Thymus (tissue), 11 donors: ENCODE data around the gene SLC2A8. TPM values are rescaled to one million over a fixed set of nuclear protein-coding genes. Genes with fewer than 3 reads are reported as not detected.

Experiments used
- DNase-seq, 9 donors: peaks; one replicate each; pipeline ENCODE4 v3.0.0-alpha.2; 2013; ENCODE audit warnings: low spot score in 9 of 9, low read depth in 6 of 9, missing footprints in 1 of 9
- H3K27ac ChIP-seq, 2 donors: one replicate each; pipeline ENCODE4 v1.5.1; 2013; ENCODE audit warnings: control low read depth in 1 of 2, low read depth in 1 of 2, low read length in 1 of 2, mild to moderate bottlenecking in 1 of 2, moderate library complexity in 1 of 2
- H3K27me3 ChIP-seq, 2 donors: one replicate each; pipeline ENCODE4 v1.5.1; 2013; ENCODE audit warnings: low read length in 1 of 2; ENCODE audit not compliant: control insufficient read depth in 2 of 2, insufficient read depth in 1 of 2
- H3K36me3 ChIP-seq, 2 donors: one replicate each; pipeline ENCODE4 v1.5.1; 2013; ENCODE audit warnings: low read length in 1 of 2, mild to moderate bottlenecking in 1 of 2, moderate library complexity in 1 of 2; ENCODE audit not compliant: control insufficient read depth in 2 of 2, insufficient read depth in 2 of 2
- H3K4me1 ChIP-seq, 2 donors: one replicate each; pipeline ENCODE4 v1.5.1; 2013; ENCODE audit warnings: low read length in 2 of 2; ENCODE audit not compliant: control insufficient read depth in 2 of 2, insufficient read depth in 2 of 2
- H3K4me3 ChIP-seq, 2 donors: one replicate each; pipeline ENCODE4 v1.5.1; 2013; ENCODE audit warnings: low read length in 2 of 2, control low read depth in 1 of 2, mild to moderate bottlenecking in 1 of 2
- H3K9me3 ChIP-seq, 2 donors: one replicate each; pipeline ENCODE4 v1.5.1; 2013; ENCODE audit warnings: low read length in 1 of 2, mild to moderate bottlenecking in 1 of 2; ENCODE audit not compliant: control insufficient read depth in 2 of 2, insufficient read depth in 1 of 2
- WGBS: extraction: QIAGEN DNeasy Blood & Tissue Kit; methylation state at CpG from one replicate; pipeline ENCODE4 v1.1.7; 2013; 5-methylcytosine and 5-hydroxymethylcytosine counted together
- polyA plus RNA-seq: library from polyadenylated mRNA; stranded (reverse); fragments of 200-250 nt; gene quantifications from one replicate; pipeline ENCODE4 v1.2.3, GENCODE V29; 2013
- total RNA-seq: library from RNA; stranded (reverse); fragments of 120-200 nt; gene quantifications from one replicate; pipeline ENCODE4 v1.2.4, GENCODE V29; 2013
- donor health status: healthy.

Gene SLC2A8
- total and polyA plus RNA-seq, 2 donors, result 3.6 to 7.8 TPM

DNA sequence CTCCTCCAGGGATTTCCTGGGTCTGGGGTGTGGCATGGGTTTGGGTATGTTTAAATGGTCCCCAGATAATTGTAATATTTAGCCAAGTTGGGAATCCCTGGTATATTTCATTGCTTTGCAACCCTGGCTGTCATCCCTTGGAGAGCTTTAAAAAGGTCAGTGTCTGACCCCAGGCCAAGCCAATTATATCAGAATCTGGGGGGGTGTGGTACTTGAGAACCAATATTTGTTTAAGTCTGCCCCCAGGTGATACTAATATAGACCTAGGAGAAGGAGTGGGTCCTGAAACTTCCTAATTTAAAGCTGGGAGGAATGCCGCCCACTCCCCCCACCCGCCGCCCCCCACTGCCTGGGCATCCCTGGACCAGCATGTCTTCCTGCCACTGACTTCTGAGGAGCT is 38.2 kb upstream of the SLC2A8 start:
- Histone ChIP-seq H3K36me3 (no peaks in the 10 kb centered on the region), H3K27me3 (peaks cover 8 to 56% of the 10 kb centered on the region in 2 donors), H3K27ac (no peak overlapping the region), H3K4me1 (peaks cover 0 to 3% of the 10 kb centered on the region in 2 donors), H3K9me3 (peaks cover 0 to 4% of the 10 kb centered on the region in 2 donors), H3K4me3 (no peak overlapping the region)
- WGBS, result 98% methylated on average over 3 of the region's 3 CpGs
- DNase-seq, result no peak

DNA sequence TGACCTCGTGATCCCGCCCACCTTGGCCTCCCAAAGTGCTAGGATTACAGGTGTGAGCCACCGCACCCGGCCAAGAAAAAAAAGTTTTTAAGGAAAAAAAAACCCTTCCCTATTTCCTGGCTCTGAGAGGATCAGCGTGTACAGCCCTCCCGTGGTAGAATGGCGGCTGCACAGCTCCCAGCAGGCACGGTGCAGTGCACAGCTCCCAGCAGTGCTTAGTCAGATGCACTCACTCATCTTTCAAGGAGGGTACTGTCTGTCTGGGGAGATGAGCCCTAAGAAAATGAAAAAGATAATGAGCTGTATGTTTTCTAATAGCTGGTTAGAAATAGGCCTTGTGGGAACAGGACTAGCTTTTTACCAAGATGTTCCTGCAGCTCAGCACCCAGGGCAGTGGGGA is 36.7 kb upstream of the SLC2A8 start:
- WGBS, result 83% methylated on average over 8 of the region's 8 CpGs
- DNase-seq, result no peak
- Histone ChIP-seq H3K27me3 (peaks cover 14 to 57% of the 10 kb centered on the region in 2 donors), H3K27ac (no peak overlapping the region), H3K36me3 (no peaks in the 10 kb centered on the region), H3K4me3 (no peak overlapping the region), H3K9me3 (peaks cover 0 to 4% of the 10 kb centered on the region in 2 donors), H3K4me1 (peaks cover 0 to 3% of the 10 kb centered on the region in 2 donors)

DNA sequence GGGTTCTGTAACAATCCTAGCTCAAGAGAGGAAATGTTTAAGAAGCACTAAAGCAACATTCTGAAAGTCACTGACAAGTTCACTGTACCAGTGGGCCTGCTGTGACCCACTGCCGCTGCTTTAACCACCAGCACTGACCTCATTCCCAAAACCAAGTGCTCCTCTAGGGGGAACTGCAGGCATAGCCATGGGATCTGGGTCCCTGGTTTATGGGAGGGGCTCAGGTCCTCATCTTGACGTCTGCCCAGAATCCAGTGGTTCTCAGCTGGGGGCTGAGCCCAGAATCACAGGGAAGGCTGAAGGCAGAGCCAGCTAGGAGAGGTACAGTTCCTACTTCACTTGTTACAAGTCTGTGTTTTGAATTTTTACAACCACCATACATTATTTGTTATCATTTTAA is 36.1 kb upstream of the SLC2A8 start:
- DNase-seq, result no peak
- Histone ChIP-seq H3K4me1 (peaks cover 0 to 3% of the 10 kb centered on the region in 2 donors), H3K27me3 (peaks cover 14 to 59% of the 10 kb centered on the region in 2 donors), H3K36me3 (no peaks in the 10 kb centered on the region), H3K9me3 (peaks cover 0 to 4% of the 10 kb centered on the region in 2 donors), H3K27ac (no peak overlapping the region), H3K4me3 (no peak overlapping the region)
- WGBS, result 85% methylated on average over 2 of the region's 2 CpGs

DNA sequence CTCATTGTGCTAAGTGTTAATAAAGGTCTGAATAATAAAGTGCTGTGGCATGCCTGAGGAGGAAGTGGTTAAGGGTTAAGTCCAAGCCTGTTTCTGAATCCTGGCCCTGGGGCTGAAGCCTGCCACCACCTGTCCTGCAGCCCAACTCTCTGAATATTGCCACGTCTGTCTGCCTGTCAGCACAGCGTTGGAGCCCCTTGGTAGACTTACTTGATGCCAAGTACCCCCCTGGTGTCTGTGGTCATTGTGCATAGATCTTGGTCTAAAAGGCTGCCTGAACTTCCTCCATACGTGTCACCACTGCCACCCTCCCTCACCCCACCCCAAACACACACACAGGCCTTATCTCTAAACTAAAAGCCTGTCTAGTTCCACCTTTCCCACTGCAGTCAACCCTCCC is 35.4 kb upstream of the SLC2A8 start:
- Histone ChIP-seq H3K4me3 (no peak overlapping the region), H3K36me3 (no peaks in the 10 kb centered on the region), H3K4me1 (peaks cover 0 to 3% of the 10 kb centered on the region in 2 donors), H3K9me3 (peaks cover 0 to 4% of the 10 kb centered on the region in 2 donors), H3K27ac (no peak overlapping the region), H3K27me3 (peaks cover 14 to 58% of the 10 kb centered on the region in 2 donors)
- no peak for DNase-seq
- WGBS, result 12% methylated on average over 3 of the region's 3 CpGs

DNA sequence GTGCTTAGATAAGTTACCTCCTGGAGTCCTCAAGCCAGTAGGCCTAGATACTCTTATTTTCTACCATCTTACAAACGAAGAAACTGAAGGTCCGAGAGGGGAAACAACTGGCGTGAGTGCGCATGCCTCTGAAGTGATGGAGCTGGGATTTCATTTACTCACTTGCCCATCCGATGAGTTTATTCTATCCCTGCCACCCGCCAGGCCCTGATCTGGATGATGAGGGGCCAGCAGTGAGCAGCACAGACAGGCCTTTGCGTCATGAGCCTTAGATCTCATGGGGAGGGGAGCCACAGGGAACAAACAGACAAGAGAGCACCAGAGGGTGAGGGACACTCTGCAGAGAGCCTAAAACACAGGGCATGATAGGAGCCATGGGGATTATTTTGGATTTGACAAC is 34.1 kb upstream of the SLC2A8 start:
- Histone ChIP-seq H3K36me3 (no peaks in the 10 kb centered on the region), H3K4me3 (no peak overlapping the region), H3K4me1 (peaks cover 0 to 3% of the 10 kb centered on the region in 2 donors), H3K27ac (no peak overlapping the region), H3K27me3 (peaks cover 14 to 58% of the 10 kb centered on the region in 2 donors), H3K9me3 (peaks cover 0 to 4% of the 10 kb centered on the region in 2 donors)
- no peak for DNase-seq
- WGBS, result 83% methylated on average over 7 of the region's 7 CpGs

DNA sequence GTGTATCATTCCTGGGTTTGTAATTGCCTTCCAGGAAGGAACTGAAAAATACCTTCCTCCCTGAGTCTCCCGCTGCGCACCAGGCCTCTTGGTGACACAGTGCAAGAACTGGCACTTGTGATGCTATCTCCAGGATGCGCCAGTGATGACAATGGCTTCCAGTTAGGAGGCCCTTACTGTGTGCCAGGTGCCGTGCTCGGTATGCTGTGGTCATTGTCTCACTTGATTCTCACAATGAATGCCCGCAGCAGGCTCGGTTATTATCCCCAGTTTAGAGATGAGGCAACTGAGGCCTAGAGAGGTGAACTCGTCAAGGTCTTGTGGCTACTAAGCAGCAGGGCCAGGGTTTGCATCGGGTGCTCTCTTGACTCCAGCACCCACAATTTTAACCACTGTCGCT is 31.5 kb upstream of the SLC2A8 start:
- Histone ChIP-seq H3K9me3 (no peaks in the 10 kb centered on the region), H3K27me3 (peaks cover 26 to 74% of the 10 kb centered on the region in 2 donors), H3K4me1 (peaks cover 0 to 3% of the 10 kb centered on the region in 2 donors), H3K36me3 (no peaks in the 10 kb centered on the region), H3K27ac (no peak overlapping the region), H3K4me3 (no peak overlapping the region)
- DNase-seq, result no peak
- WGBS, result 97% methylated on average over 10 of the region's 10 CpGs

DNA sequence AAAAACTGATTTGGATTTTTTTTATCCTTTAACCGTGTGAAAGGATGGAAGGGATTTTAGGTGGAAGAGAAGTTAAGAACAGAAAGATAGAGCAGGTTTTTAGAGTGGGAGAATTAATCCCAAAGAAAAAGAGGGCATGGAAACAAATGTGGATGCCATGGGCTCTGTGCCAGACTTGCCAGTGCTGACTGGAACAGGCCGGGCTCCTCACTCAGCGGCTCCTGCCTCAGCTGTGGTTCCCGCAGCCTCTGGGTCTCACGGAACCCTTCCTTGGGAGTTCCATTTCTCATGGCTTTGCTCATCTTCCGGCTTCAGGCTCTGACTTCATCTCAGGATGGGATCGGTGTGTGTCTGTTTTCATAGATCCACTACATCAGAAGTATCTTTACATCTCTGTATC is 30.4 kb upstream of the SLC2A8 start:
- no peak overlapping the region for H3K27ac ChIP-seq
- H3K9me3 ChIP-seq, result no peaks in the 10 kb centered on the region
- H3K4me3 ChIP-seq, result no peak overlapping the region
- no peak for DNase-seq
- peaks cover 31 to 75% of the 10 kb centered on the region in 2 donors for H3K27me3 ChIP-seq
- no peaks in the 10 kb centered on the region for H3K36me3 ChIP-seq
- no peaks in the 10 kb centered on the region for H3K4me1 ChIP-seq
- WGBS, result 97% methylated on average over 7 of the region's 7 CpGs

DNA sequence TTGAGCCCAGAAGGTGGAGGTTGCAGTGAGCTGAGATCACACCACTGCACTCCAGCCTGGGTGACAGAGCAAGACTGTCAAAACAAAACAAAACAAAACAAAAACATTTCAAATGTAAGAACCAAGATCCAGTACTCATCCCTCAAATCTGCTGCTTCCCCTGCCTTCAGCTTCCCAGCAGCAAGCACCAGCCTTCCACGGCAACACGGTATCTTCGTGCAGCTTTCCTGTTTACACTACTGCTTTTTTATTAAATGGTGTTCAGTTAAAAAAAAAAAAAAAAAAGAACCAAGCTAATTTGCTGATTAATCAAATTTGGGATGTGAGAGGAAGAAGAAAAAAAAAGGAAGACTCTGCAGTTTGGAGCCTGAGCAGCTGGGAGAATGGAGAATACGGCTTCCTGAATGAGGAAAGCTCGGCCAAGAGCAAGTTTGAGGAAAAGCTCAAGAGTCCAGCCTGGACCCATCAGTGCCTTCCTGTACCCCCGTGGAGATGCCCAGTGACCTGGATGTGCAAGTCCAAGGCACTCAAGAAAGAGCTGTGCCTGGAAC is 28.0 kb upstream of the SLC2A8 start:
- no peak overlapping the region for H3K27ac ChIP-seq

DNA sequence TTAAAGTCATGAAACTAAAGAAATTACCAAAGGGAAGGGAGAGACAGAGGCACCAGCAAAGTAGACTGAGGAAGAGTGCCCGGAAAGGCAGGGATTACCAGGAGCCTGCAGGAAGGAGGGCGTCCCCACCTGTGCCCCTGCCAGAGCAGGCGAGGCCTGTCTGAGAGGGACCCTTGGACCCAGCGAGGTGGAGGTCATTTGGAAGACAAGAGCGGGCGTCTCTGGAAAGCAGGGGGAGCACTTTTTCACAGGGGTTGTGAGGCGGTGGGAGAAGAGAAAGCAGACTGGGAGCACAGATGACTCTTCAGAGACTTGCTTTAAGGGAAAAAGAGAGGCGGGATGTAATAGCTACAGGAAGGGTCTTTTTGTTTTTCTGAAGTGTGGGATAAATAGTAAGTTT is 27.5 kb upstream of the SLC2A8 start:
- no peak for DNase-seq
- H3K27me3 ChIP-seq, result peaks cover 28 to 74% of the 10 kb centered on the region in 2 donors
- no peak overlapping the region for H3K4me3 ChIP-seq
- H3K4me1 ChIP-seq, result no peaks in the 10 kb centered on the region
- H3K27ac ChIP-seq, result no peak overlapping the region
- no peaks in the 10 kb centered on the region for H3K9me3 ChIP-seq
- H3K36me3 ChIP-seq, result no peaks in the 10 kb centered on the region
- WGBS, result 97% methylated on average over 8 of the region's 8 CpGs

More for the DNA sequence above, 28.0 kb upstream of the SLC2A8 start:
- Histone ChIP-seq H3K36me3 (no peaks in the 10 kb centered on the region), H3K9me3 (no peaks in the 10 kb centered on the region), H3K27me3 (peaks cover 32 to 77% of the 10 kb centered on the region in 2 donors), H3K4me3 (no peak overlapping the region), H3K4me1 (no peaks in the 10 kb centered on the region)
- no peak for DNase-seq
- 60% methylated on average over 6 of the region's 6 CpGs for WGBS
